Measurements from ENCODE around the gene CTTNBP2NL. TPM values are rescaled to one million over a fixed set of nuclear protein-coding genes. Genes with fewer than 3 reads are reported as not detected.

CTTNBP2NL gene
- polyA plus RNA-seq, 1 experiment = 17.2 TPM

DNA sequence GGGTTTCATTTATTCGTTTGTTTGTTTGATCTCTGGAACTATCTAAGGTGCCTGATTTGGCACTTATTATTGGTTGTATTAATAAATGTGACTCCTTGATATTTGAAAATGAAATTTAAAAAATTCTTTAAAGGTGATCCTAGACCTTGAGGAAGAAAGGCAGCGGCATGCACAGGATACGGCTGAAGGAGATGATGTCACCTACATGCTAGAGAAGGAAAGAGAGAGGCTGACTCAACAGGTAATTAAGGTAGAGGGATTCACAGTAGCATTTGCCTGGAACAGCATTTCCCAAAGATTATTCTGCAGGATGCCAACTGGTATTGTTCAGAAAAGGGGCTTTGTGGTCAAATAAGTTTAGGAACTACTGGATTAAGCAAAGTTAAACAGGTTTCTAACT is 58.3 kb downstream of the CTTNBP2NL start:
- ChIA-PET POLR2A (no interaction called here), CTCF (interaction anchor here (1.1 to 1.6 kb wide), 3 partner anchors 9 to 250 kb away, joined by 3 to 4 read pairs (median 3); no protein-coding TSS in a partner anchor)
- no peak overlapping the region for H3K4me3 ChIP-seq (ENCODE audit: low read depth, low read length)
- no peak for TF ChIP-seq CTCF (IDR thresholded peaks at IDR 0.05; ENCODE audit: insufficient read depth, low read depth, low read length)
- no peaks in the 10 kb centered on the region for H3K27me3 ChIP-seq (ENCODE audit: control insufficient read depth, insufficient read depth, low read length)
- no peak for DNase-seq (ENCODE audit: low read depth)
- H3K36me3 ChIP-seq (ENCODE audit: control insufficient read depth, insufficient read depth, low read length) = peaks cover 18% of the 10 kb centered on the region

- TF ChIP-seq CTCF (IDR thresholded peaks at IDR 0.05; ENCODE audit: insufficient read depth, low read depth, low read length) = no peak
- ChIA-PET CTCF (interaction anchor here (1.1 to 3.4 kb wide), 4 partner anchors 9 to 66 kb away, joined by 3 to 17 read pairs (median 10); no protein-coding TSS in a partner anchor), POLR2A (interaction anchor here (0.6 kb wide), 1 partner anchor 11 kb away, joined by 4 read pairs; no protein-coding TSS in a partner anchor)
- peaks cover 18% of the 10 kb centered on the region for H3K36me3 ChIP-seq (ENCODE audit: control insufficient read depth, insufficient read depth, low read length)
- H3K27me3 ChIP-seq (ENCODE audit: control insufficient read depth, insufficient read depth, low read length) = no peaks in the 10 kb centered on the region
- no peak for DNase-seq (ENCODE audit: low read depth)
- no peak overlapping the region for H3K4me3 ChIP-seq (ENCODE audit: low read depth, low read length)
Measured at GRCh38 chr1:112457241-112457640, 61.2 kb downstream of the CTTNBP2NL start.

- DNase-seq (ENCODE audit: low read depth) = no peak
- POLR2A ChIA-PET = interaction anchor here (0.6 kb wide), 1 partner anchor 12 kb away, joined by 4 read pairs; no protein-coding TSS in a partner anchor
Measured at GRCh38 chr1:112457955-112458354, 61.9 kb downstream of the CTTNBP2NL start.

GRCh38 chr1:112458756-112459155 is 62.7 kb downstream of the CTTNBP2NL start:
- POLR2A ChIA-PET = no interaction called here
- peaks cover 19% of the 10 kb centered on the region for H3K36me3 ChIP-seq (ENCODE audit: control insufficient read depth, insufficient read depth, low read length)
- TF ChIP-seq CTCF (IDR thresholded peaks at IDR 0.05; ENCODE audit: insufficient read depth, low read depth, low read length) = no peak
- H3K4me3 ChIP-seq (ENCODE audit: low read depth, low read length) = no peak overlapping the region
- CTCF ChIA-PET = interaction anchor here (0.7 to 1.5 kb wide), 4 partner anchors 52 to 240 kb away, joined by 3 to 5 read pairs (median 3); no protein-coding TSS in a partner anchor
- no peaks in the 10 kb centered on the region for H3K27me3 ChIP-seq (ENCODE audit: control insufficient read depth, insufficient read depth, low read length)
- no peak for DNase-seq (ENCODE audit: low read depth)

More at GRCh38 chr1:112457955-112458354, 61.9 kb downstream of the CTTNBP2NL start:
- H3K36me3 ChIP-seq (ENCODE audit: control insufficient read depth, insufficient read depth, low read length) = peaks cover 20% of the 10 kb centered on the region
- no peaks in the 10 kb centered on the region for H3K27me3 ChIP-seq (ENCODE audit: control insufficient read depth, insufficient read depth, low read length)
- no peak overlapping the region for H3K4me3 ChIP-seq (ENCODE audit: low read depth, low read length)
- TF ChIP-seq CTCF (IDR thresholded peaks at IDR 0.05; ENCODE audit: insufficient read depth, low read depth, low read length) = no peak
- CTCF ChIA-PET = interaction anchor here (1.1 to 3.4 kb wide), 4 partner anchors 8 to 88 kb away, joined by 3 to 17 read pairs (median 10); no protein-coding TSS in a partner anchor

GRCh38 chr1:112460615-112461014 is 64.6 kb downstream of the CTTNBP2NL start:
- no peak for TF ChIP-seq CTCF (IDR thresholded peaks at IDR 0.05; ENCODE audit: insufficient read depth, low read depth, low read length)
- DNase-seq (ENCODE audit: low read depth) = no peak
- CTCF ChIA-PET = interaction anchor here (7.0 kb wide), 1 partner anchor 67 kb away, joined by 119 read pairs; the partner anchor contains the start of gene CTTNBP2NL
- Histone ChIP-seq H3K27me3 (ENCODE audit: control insufficient read depth, insufficient read depth, low read length) (no peaks in the 10 kb centered on the region), H3K36me3 (ENCODE audit: control insufficient read depth, insufficient read depth, low read length) (peaks cover 18% of the 10 kb centered on the region), H3K4me3 (ENCODE audit: low read depth, low read length) (no peak overlapping the region)
- POLR2A ChIA-PET = no interaction called here

All from BJ (cell line).